ENCODE results near the gene TRAF1.

The TRAF1 gene

GRCh38 chr9:120940573-120940972 lies 14.0 kb upstream of the TRAF1 start:
- DNase-seq (ENCODE audit: low read depth) = no peak

DNA sequence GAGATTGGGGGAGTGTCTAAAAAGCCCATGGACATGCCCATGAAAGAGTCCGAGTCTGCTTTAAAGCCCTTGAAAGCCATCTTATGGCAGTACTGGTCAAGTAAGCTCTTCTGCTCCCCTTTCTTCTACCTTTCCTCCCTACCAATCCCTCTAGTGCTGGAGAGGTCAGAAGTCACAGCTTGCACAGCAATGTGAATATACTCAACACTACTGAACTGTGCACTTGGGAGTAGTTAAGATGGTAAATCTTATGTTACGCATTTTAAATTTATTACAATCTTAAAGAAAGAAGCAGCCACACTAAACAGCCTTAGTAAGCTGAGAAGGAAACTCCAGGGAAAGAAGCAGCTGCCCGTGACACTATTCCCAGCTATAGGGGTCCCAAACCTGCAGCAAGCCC lies 12.3 kb upstream of the TRAF1 start:
- no peak for DNase-seq (ENCODE audit: low read depth)

GRCh38 chr9:120937596-120937995 lies 11.0 kb upstream of the TRAF1 start:
- no peak for DNase-seq (ENCODE audit: low read depth)

DNA sequence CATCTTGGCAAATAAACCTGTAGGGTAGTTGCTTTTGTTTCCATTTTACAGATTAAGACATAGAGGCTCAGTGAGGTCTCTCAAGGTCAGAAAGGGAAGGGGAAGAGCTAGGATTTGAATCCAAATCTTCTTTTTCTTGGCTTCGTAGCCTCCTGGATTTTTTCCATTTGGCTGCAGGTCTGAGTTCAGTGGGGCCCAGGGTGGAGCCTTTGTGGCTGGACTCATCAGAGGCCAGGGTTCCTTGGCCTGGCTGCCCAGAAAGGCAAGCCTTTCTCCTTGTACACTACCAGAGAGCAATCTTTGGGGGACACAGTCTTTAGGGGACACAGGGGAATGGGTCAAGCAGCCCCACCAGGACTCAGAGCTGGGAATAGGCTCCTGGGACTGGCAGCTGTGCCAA lies 10.5 kb upstream of the TRAF1 start:
- peak; percentile 33 for DNase-seq (ENCODE audit: low read depth)

DNA sequence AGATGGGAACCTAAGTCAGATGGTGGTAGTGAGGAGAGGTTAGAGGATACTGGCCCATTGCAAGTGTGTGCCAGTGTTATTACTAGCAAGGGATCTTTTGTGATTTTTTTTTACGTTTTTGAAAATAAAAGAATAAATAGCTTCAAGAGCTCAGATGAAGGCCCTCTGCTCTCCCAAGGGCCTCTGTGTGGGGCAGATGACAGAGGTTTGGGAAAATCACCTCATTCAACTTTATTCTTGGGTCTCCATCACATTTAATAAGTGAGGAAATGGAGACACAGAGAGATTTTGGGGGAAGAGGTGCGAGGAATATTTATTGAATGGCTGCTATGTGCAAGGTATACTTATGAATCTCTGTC lies 10.1 kb upstream of the TRAF1 start:
- no peak for DNase-seq (ENCODE audit: low read depth)

DNA sequence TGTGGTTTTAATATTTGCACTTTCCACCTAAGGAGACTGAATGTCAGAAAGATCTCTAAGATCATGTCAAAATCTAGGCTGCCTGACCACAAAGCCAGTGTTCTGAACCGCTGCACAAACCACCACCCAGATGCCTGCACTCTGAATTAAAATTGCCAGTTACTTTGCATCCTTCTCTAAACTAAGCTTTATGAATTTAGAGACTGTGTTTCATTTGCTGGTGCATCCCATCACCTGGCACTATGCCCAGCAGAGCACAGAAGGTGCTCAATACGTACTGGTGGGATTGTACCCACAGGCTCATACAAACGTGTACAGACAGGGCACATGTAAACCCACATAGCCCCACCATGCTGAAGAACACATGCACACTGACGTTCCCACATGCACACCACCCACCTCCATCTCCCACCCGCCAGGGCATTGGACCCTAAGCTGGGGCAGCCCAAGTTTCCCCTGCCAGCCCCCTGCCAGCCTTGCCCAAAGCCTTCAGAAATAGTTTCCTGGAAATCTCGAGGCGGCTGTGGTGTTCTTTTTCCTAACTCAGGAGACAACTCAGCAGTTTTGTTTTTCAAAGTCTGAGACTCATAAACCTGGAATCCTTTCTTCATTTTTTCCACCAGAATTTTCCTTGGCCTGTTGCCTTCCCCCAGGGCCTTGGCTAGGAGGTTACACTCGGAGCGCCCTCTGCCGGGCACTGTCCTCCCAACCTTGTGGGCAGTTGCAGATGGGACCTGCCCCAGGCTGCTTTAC lies 9.6 kb upstream of the TRAF1 start:
- peak; percentile 93 for DNase-seq (ENCODE audit: low read depth)

GRCh38 chr9:120935383-120935857 lies 8.8 kb upstream of the TRAF1 start:
- DNase-seq (ENCODE audit: low read depth) = peak; percentile 99

DNA sequence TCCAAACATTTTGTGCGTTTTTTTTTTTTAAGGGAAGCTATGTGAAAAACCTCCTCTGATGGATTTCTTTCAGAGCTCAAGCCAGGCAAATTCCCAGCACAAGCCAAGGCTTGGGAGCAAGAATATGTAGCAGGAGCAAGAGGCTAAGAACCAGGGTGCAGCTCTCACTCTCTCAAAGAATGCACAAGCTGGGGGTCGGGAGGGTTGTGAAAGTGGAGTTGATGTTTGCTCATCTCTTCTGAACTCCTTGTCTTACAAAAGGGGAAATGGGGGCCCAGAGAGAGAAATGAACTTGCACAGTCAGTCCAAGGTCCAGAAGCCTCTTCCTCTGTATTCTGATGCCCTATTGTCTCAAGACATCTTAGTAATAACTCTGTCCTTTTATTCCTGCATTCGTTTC lies 7.7 kb upstream of the TRAF1 start:
- DNase-seq (ENCODE audit: low read depth) = no peak

DNA sequence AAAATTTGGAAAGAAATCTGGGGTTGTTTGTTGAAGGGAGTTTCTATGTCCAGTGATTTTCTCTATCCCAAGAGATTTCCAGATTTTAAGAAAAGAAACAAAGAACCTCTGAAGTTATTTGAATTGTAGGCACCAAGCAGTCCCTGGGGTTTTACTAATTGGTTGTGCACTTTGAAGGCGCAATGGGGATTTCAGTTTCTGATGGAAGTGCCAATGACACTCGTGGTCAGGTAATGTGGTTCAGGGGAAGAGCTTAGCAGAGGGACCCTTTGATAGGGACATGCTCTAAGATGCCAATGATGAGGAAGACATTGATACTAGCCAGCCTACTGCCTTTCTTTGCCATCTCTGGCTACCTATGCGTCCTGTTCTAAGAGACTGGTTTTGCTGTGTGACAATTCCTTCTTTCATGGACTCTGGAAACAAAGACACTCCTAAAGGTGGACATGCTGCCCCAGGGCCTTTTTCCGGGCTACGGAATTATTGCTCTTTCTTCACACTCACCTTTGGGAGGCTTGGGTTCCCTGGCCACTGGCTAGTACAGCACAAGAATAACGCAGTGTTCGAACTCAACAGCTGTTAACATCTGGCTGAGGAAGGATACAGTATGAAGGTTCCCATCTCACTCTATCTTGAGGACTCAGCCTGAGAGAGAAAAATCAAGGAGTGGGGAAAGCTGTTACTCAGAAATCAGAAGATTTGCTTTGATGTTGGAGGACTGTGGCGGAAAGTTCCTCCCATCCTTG lies 6.9 kb upstream of the TRAF1 start:
- DNase-seq (ENCODE audit: low read depth) = no peak

DNA sequence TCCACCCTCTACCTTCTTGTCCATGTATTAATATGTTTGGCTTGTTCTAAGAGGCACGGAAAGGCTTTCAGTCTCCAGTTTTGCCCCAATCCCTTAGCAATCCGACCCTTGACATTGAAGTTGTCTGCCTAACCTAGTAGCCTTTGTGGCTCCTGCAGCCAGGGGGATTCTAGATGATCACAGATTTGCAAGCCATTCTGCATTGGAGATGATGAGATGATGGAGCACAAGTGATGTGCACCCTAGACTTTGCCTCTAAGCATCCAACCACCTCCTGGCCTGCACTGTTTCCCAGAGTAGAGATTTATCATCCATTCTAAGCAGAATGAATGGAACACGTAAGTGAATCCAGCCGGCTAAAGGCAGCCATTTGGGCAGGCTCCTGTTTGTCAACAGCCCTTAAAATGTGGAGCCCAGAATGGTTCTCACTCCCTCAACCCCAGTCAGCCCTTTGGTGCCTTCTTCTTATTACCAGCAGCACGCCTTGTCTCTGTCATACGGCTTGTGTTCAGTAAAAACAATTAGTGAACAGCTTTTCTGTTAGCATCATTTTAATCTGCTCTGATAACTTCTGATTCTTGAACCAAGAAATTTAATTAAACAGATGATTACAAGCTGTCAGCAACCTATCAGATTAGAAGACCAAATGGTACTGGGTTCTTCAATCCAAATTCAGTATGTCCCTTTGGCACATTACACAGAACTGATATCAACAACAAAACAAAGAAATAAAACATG lies 5.7 kb upstream of the TRAF1 start:
- no peak for DNase-seq (ENCODE audit: low read depth)

- DNase-seq (ENCODE audit: low read depth) = peak; percentile 52
Observed at GRCh38 chr9:120931231-120932085, 4.9 kb upstream of the TRAF1 start.

- DNase-seq (ENCODE audit: low read depth) = no peak
Observed at GRCh38 chr9:120929229-120929791, 2.7 kb upstream of the TRAF1 start.

- peak; percentile 61 for DNase-seq (ENCODE audit: low read depth)
Observed at GRCh38 chr9:120928483-120929228, 2.1 kb upstream of the TRAF1 start.

DNA sequence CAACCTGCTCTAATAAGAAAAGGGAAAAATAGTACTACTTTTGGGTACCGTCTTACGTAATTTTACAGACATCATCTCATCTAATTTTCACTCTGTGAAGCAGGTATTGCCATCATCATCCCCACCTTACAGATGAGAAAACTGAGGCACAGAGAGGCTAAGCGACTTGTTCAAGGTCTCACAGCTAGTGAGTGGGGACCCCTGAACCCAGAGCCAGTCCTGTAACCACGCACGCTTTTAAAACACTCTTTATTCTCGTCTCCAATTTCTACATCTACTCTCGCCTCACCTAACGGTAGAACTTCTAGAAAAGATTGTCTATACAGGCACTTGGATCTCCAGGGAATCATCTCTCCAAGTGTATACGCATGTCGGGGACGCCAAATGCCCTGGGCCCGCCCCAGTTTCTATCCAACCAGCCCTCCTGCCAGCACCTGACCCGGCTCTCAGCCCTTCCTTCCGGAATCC lies 1.5 kb upstream of the TRAF1 start:
- no peak for DNase-seq (ENCODE audit: low read depth)

GRCh38 chr9:120927269-120928014 lies 846 bp upstream of the TRAF1 start:
- no peak for DNase-seq (ENCODE audit: low read depth)

DNA sequence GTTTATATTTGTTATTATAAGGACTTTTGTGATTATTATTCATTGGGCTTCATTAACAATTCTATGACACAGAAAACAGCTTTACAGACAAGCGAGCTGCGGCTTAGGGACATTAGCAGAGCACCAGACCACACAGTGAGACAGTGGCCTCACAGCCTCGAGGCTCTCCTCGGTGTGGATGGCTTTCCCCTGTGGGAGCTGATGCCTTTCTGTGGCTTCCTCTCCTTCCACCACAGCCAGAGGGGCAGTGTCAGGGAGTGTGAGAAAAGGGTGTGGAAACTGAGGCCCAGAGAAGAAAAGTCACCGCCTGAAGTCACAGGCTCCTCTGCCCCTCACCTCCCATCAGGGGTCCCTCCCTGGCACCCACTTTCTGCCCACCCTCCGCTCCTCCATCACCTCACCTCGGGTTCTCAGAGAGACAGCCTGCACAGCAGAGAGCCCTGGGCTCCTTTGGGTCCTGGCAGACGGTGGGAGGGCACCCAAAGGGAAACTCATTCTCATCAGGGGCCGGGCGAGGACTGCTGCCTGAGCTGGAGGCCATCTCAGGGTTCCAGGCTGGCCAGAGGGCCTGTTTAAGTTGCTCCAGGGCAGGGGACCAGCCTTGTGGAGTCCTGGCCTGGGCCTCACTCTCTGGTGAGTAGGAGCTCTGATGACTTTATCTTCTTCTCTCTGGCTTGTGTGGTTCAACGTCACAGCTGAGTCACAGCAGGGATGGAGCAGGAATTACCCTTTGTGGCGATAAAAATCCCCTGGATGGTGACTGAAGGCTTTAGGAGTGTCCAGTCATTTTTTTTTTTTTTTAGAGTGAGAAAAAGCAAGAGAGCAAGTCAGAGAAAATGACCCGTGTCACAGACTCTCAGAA lies 830 bp downstream of the TRAF1 start:
- peak; percentile 56 for DNase-seq (ENCODE audit: low read depth)

- DNase-seq (ENCODE audit: low read depth) = no peak
Observed at GRCh38 chr9:120924698-120925534, 1.7 kb downstream of the TRAF1 start.

Measured in fibroblast of gingiva (primary cell).